HUES6 (cell line): ENCODE results near the gene NACC1.

ENCODE experiments used
- H3K27ac ChIP-seq: 2 replicates; pipeline ENCODE4 v1.7.0; 2013; ENCODE audit warnings: low read depth, mild to moderate bottlenecking, low read length, inconsistent platforms
- H3K27me3 ChIP-seq: 2 replicates; pipeline ENCODE4 v1.6.1; 2013; ENCODE audit warnings: low read length; ENCODE audit not compliant: control insufficient read depth, insufficient read depth
- H3K36me3 ChIP-seq: 2 replicates; pipeline ENCODE4 v1.6.1; 2013; ENCODE audit warnings: low read length; ENCODE audit not compliant: control insufficient read depth, insufficient read depth
- H3K4me1 ChIP-seq: 2 replicates; pipeline ENCODE4 v1.6.1; 2013; ENCODE audit warnings: low read length; ENCODE audit not compliant: control insufficient read depth, insufficient read depth
- H3K4me3 ChIP-seq: 2 replicates; pipeline ENCODE4 v1.5.1; 2013; ENCODE audit warnings: low read depth, low read length
- H3K9ac ChIP-seq: one replicate; pipeline ENCODE4 v1.6.1; 2013; ENCODE audit warnings: mild to moderate bottlenecking, low read length
- H3K9me3 ChIP-seq: 2 replicates; pipeline ENCODE4 v1.6.1; 2013; ENCODE audit warnings: low read depth, low read length; ENCODE audit not compliant: control insufficient read depth, insufficient read depth

Gene NACC1

DNA sequence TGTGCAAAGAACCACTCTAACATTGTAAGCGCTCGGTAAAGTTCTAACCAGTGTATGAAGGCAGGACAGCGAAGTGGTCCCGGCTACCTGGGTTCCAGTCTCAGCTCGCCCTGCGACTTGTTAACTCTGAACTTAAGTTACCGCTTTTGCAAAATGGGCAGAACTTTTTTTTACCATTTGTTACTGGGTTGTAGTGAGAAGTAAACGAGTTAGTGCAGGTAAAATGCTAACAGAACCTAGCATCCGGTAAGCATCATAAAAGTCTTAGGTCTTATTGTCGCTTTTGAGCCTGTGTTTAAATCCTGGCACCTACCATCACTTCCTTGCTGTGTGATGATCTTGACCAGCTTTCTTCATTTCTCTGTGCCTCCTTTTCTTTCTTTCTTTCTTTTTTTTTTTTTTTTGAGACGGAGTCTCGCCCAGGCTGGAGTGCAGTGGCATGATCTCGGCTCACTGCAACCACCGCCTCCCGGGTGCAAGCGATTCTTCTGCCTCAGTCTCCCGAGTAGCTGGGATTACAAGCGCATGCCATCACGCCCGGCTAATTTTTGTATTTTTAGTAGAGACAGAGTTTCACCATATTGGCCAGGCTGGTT lies 790 bp upstream of the NACC1 start:
- Histone ChIP-seq H3K9ac (peak overlapping the region; percentile 92), H3K27ac (0 out of 2 replicates have a peak overlapping the region, but pooled peaks have one; percentile 88), H3K27me3 (no peaks in the 10 kb centered on the region), H3K36me3 (peaks cover 30% of the 10 kb centered on the region), H3K4me3 (peak overlapping the region; percentile 83), H3K9me3 (no peaks in the 10 kb centered on the region), H3K4me1 (peaks cover 34% of the 10 kb centered on the region)

DNA sequence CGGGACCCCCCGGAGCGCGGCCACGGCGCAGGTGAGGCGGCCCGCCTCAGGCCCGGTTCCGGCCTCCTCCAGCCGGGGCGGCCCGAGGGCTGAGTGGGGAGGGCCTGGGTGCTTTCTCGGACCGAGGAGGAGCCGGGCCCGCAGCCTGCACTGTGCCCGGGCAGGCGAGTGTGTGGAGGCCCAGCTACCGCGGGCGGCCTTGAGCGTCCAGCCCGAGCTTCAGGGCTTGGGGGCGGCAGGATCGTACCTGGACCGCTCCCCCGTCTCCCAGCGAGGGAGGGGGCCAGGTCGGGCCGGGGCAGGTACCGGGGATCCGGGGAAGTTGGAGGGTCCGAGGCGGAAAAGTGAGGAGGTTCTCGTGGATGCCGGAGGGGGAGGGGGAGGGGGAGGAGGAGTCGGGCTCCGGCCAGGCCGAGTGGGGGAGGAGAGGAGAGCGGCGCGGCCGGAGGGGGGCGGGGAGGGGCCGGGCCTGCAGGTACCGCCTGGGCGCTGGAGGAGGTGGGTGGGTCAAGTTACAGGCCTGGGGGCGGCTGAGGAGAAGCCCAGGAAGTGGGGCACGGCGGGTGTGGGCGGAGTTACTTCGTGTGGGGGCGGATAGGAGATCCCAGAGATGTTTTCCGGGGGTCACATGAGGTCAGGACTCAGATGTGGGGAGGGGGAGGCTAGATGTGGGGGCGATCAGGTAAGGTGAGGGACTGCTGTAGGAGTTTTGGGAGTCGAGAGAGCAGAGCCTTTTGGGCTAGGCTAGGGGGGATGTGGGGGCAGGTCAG lies 545 bp downstream of the NACC1 start:
- Histone ChIP-seq H3K36me3 (peaks cover 22% of the 10 kb centered on the region), H3K4me3 (peak overlapping the region; percentile 94), H3K4me1 (peaks cover 34% of the 10 kb centered on the region), H3K9ac (peak overlapping the region; percentile 99), H3K27me3 (no peaks in the 10 kb centered on the region), H3K9me3 (no peaks in the 10 kb centered on the region), H3K27ac (peak overlapping the region; percentile 98)

DNA sequence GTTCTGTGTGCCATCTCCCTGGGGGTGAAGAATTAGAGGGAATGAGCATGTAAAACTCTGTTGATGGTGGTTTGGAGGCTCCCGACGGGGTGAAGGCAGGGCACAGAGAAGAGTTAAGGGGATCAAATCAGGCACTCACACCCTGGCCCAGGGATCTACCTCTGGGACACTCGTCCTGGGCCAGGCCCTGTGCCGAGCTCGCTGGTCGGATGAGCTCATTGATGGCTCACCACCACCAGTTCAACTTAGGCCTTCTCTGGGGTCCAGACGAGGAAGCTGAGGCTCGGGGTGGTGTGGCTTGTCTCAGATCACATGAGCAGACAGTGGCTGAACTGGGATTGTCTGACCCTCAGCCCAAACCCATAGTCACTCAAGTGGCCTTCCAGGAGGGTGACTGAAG lies 1.6 kb downstream of the NACC1 start:
- Histone ChIP-seq H3K9me3 (no peaks in the 10 kb centered on the region), H3K4me3 (peak overlapping the region; percentile 94), H3K27ac (0 out of 2 replicates have a peak overlapping the region, but pooled peaks have one; percentile 77), H3K9ac (peak overlapping the region; percentile 52), H3K36me3 (peaks cover 24% of the 10 kb centered on the region), H3K27me3 (no peaks in the 10 kb centered on the region), H3K4me1 (peaks cover 34% of the 10 kb centered on the region)

DNA sequence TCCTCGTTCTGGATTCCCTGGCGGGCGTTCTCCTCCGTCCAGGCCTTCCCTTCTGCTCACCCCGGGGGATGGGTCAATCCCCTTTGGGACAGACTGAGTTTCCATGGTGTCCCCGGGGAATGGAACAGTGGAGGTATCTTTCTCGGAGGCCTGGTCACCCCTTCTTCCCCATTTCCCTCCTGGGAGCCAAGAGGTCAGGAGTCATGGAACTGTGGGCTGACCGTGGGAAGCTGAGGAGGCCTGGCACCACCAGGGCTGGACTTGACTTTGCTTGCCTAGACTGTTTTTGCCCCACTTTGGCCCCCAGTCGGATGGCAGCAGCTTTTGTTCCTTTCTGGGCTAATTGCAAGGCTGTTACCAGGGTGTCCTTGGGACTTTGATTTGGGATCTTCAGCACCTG lies 2.0 kb downstream of the NACC1 start:
- Histone ChIP-seq H3K4me3 (peak overlapping the region; percentile 94), H3K27me3 (no peaks in the 10 kb centered on the region), H3K36me3 (peaks cover 24% of the 10 kb centered on the region), H3K9ac (peak overlapping the region; percentile 52), H3K27ac (peak overlapping the region; percentile 77; the same call in 1 of the 2 replicates), H3K4me1 (peaks cover 34% of the 10 kb centered on the region), H3K9me3 (no peaks in the 10 kb centered on the region)

DNA sequence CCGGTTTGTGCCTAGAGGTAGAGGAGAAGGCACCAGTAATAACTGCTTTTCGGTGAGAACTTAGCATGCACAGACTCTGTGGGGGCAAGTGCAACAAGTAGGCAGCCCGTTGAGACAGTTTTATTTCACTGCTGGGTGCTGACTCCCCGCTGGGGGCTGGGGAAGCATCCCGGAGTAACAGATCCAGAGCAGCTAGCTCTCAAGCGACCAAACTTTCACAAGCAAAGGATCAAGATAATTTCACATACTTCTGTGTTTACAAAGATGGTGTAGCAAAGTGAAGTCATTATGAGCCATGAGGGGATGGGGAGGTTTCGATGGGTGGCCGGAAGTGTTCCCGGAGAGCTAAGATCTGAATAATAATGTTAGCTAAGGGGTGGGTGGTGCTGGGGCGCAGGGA lies 2.8 kb downstream of the NACC1 start:
- Histone ChIP-seq H3K4me1 (peaks cover 34% of the 10 kb centered on the region), H3K27ac (peak overlapping the region; percentile 77; the same call in 1 of the 2 replicates), H3K36me3 (peaks cover 23% of the 10 kb centered on the region), H3K4me3 (peak overlapping the region; percentile 94; the same call in 1 of the 2 replicates), H3K9me3 (no peaks in the 10 kb centered on the region), H3K27me3 (no peaks in the 10 kb centered on the region), H3K9ac (peak overlapping the region; percentile 52)

DNA sequence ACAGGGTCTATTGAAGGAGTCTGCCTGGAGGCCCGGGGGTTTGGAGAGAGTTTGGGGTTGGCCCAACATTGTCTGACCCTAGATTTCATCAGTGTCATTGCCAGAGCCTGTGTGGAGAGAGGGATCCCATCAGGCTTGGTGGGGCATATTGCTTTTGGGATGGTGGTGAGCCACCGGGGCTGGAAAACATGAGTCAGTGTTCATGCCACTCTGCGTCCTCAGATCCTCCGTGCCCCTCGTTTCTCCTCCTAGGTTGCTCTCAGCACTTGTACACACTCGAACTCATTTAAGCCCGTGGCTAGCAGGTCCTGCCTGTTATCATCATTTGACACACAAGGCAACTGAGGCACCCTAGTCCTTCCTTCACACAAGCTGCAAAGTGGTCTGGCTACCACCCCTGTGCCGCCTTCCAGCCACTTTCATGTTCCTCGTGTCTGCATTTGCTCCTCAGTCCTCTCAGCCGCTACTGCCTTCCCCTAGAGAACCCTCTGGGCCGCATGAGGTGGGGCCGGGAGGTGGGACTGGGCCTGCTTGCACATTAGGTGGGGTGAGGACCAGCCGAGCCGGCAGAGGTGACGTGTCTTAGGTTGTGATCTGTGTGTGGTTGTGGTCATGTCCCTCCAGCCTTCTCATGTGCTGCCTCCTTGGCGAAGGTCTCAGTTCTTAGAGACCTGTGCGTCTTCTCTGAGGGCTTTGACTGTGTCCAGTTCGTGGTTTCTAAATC lies 3.6 kb downstream of the NACC1 start:
- Histone ChIP-seq H3K9me3 (no peaks in the 10 kb centered on the region), H3K4me3 (0 out of 2 replicates have a peak overlapping the region, but pooled peaks have one; percentile 7), H3K4me1 (peaks cover 34% of the 10 kb centered on the region), H3K27ac (no peak overlapping the region; the same call in 1 of the 2 replicates), H3K36me3 (peaks cover 31% of the 10 kb centered on the region), H3K9ac (peak overlapping the region; percentile 7), H3K27me3 (no peaks in the 10 kb centered on the region)

DNA sequence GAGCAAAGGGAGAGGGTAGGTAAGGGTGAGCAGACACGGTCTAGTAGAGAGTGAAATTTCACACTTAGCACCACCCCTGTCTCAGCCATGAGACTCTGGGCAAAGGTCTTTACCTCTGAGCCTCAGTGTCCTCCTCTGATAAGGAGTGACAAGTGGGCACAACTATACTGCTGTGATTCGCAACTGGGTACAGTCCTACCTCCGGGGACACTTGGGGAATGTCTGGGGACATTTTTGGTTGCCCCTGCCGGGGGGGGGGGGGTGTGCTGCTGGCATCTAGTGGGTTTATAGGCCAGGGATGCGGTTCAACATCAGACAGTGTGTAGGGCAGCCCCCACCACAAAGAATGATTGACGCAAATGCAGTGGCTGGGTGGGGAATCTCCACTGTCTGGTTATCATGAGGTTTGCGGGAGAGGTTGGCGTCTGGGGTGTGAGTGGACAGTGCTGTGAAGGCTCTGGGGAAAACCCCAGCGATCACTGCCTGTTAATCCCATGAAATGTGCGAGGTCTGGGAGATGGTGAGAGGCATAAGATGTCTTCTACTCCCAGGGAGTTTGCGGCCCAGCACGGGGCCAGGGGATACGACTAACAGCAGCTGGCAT lies 4.3 kb downstream of the NACC1 start:
- Histone ChIP-seq H3K36me3 (peaks cover 32% of the 10 kb centered on the region), H3K4me3 (no peak overlapping the region), H3K4me1 (peaks cover 34% of the 10 kb centered on the region)

DNA sequence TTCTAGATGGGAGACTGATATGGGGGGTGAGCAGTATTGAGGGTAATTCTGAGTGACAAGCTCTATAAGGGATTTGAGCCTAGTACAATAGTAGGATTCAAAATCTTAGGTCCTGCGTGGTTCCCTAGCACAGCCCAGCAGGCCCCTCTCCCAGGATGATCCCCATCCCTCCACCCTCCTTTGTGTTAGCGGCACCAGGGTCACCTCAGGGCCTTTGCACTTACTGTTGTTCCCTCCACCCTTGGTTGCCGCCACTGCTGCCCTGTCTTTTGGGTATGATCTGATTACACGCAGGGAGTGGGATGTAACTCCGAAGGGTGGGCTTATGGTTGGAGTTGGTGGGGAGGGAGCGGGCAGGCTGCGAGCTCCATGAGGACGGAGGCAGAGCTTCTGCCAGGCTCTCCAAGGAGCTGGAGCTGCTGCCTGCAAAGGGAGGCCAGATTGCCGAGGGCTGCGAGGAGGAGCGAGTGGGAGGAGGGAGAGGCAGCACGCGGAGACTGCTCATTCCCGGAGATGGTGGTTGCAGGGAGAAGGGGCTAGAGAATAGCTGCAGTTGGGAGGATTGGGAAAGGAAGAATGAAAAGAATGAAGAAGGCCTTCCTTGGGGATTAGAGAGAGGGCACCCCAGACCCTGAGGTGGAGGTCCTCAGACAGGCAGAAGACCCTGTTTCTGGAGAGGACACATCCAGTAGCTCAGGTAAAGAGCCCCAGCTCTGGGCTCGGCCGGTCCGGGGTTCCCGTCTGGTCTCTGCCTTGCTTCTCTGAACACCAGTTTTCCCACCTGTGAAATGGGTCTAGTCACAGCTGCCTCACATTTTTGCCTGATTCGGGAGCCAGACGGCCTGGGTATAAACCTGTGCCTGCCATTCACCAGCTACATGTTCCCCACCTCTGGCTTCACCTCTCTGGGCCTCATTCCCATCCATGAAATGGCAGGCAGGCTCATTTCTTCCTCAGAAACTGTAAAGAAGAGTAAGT lies 5.2 kb downstream of the NACC1 start:
- no peaks in the 10 kb centered on the region for H3K9me3 ChIP-seq
- H3K27ac ChIP-seq = no peak overlapping the region
- H3K36me3 ChIP-seq = peaks cover 32% of the 10 kb centered on the region

More for the DNA sequence above, 4.3 kb downstream of the NACC1 start:
- Histone ChIP-seq H3K27ac (no peak overlapping the region), H3K9ac (peak overlapping the region; percentile 7), H3K9me3 (no peaks in the 10 kb centered on the region), H3K27me3 (no peaks in the 10 kb centered on the region)

DNA sequence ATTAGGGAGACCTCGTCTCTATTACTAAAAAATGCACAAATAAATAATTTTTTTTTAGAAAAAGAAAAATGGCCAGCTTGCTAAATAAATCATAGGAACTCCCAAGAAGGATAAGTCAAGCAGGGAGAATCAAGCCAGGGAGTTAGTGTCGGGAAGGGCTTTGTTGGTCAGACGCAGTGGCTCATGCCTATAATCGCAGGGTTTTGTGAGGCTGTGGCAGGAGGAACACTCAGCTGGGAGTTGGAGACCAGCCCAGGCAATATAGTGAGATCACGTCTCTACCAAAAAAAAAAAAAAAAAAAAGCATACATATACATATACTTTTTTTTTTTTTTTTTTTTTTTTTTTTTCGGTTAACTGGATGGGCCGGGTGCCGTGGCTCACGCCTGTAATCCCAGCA lies 9.0 kb downstream of the NACC1 start:
- Histone ChIP-seq H3K36me3 (peaks cover 33% of the 10 kb centered on the region), H3K9me3 (no peaks in the 10 kb centered on the region), H3K27me3 (no peaks in the 10 kb centered on the region), H3K4me3 (no peak overlapping the region), H3K27ac (no peak overlapping the region), H3K4me1 (peaks cover 2% of the 10 kb centered on the region; the same call in 1 of the 2 replicates), H3K9ac (no peak overlapping the region)

More for the DNA sequence above, 5.2 kb downstream of the NACC1 start:
- Histone ChIP-seq H3K4me3 (no peak overlapping the region), H3K9ac (no peak overlapping the region), H3K4me1 (peaks cover 34% of the 10 kb centered on the region), H3K27me3 (no peaks in the 10 kb centered on the region)
